Daoy (cell line): Measurements from ENCODE around the gene LIMD2. TPM values are rescaled to one million over a fixed set of nuclear protein-coding genes. Genes with fewer than 3 reads are reported as not detected.

Source experiments
- DNase-seq: peaks from one replicate; pipeline ENCODE4 v3.0.0-alpha.2; 2015; ENCODE audit warnings: low read depth
- total RNA-seq: library from RNA; depleted of rRNA; stranded (reverse); fragments of >200 nt; shearing (Covaris generic); gene quantifications from 2 replicates; pipeline ENCODE4 v1.2.3, GENCODE V29; 2014; rRNA removed

The LIMD2 gene
- total RNA-seq, 1 experiment from 2014 or later = 32.3 TPM

GRCh38 chr17:63681530-63681929 is 18.4 kb downstream of the LIMD2 start:
- DNase-seq = no peak

GRCh38 chr17:63680700-63681099 is 19.2 kb downstream of the LIMD2 start:
- no peak for DNase-seq

GRCh38 chr17:63679214-63679613 is 20.7 kb downstream of the LIMD2 start:
- no peak for DNase-seq

GRCh38 chr17:63676584-63676983 is 23.3 kb downstream of the LIMD2 start:
- DNase-seq = no peak

- peak; percentile 93 for DNase-seq
Measured at GRCh38 chr17:63675607-63676546, 24.0 kb downstream of the LIMD2 start.

GRCh38 chr17:63675231-63675606 is 24.7 kb downstream of the LIMD2 start:
- peak; percentile 33 for DNase-seq

GRCh38 chr17:63672856-63673255 is 27.1 kb downstream of the LIMD2 start:
- DNase-seq = no peak

- no peak for DNase-seq
Measured at GRCh38 chr17:63665527-63666214, 34.3 kb downstream of the LIMD2 start.

- no peak for DNase-seq
Measured at GRCh38 chr17:63659850-63660249, 40.1 kb downstream of the LIMD2 start.

GRCh38 chr17:63658366-63658765 is 41.6 kb downstream of the LIMD2 start:
- no peak for DNase-seq

- no peak for DNase-seq
Measured at GRCh38 chr17:63657786-63658185, 42.1 kb downstream of the LIMD2 start.

GRCh38 chr17:63653050-63653449 is 46.9 kb downstream of the LIMD2 start:
- DNase-seq = no peak

- DNase-seq = no peak
Measured at GRCh38 chr17:63652106-63652505, 47.8 kb downstream of the LIMD2 start.

- DNase-seq = no peak
Measured at GRCh38 chr17:63649813-63650212, 50.1 kb downstream of the LIMD2 start.

GRCh38 chr17:63647936-63648335 is 52.0 kb downstream of the LIMD2 start:
- no peak for DNase-seq

GRCh38 chr17:63647065-63647725 is 52.7 kb downstream of the LIMD2 start:
- DNase-seq = peak; percentile 43

- no peak for DNase-seq
Measured at GRCh38 chr17:63646488-63646806, 53.5 kb downstream of the LIMD2 start.

Other genes with a start within 250 kb of the LIMD2 start
- gene ACE, start 223.1 kb downstream of the LIMD2 start, total RNA-seq = 0.29 TPM in 1 of 2 replicates, not detected in the other
- not detected in 2 replicates for gene KCNH6, start 176.8 kb downstream of the LIMD2 start, total RNA-seq
- gene DCAF7, start 149.6 kb downstream of the LIMD2 start, total RNA-seq = 29.9 and 36.7 TPM in 2 replicates
- 22.9 and 23.8 TPM in 2 replicates for gene TACO1, start 99.2 kb downstream of the LIMD2 start, total RNA-seq
- 16.8 and 19.7 TPM in 2 replicates for gene MAP3K3, start 77.7 kb downstream of the LIMD2 start, total RNA-seq
- gene STRADA, start 41.7 kb upstream of the LIMD2 start, total RNA-seq = 10.9 and 18.7 TPM in 2 replicates
- 94.1 and 117 TPM in 2 replicates for gene CCDC47, start 73.5 kb upstream of the LIMD2 start, total RNA-seq
- gene DDX42, start 74.0 kb upstream of the LIMD2 start, total RNA-seq = 43.3 and 48.5 TPM in 2 replicates
- 75.3 and 98.5 TPM in 2 replicates for gene PSMC5, start 127.3 kb upstream of the LIMD2 start, total RNA-seq
- gene FTSJ3, start 127.5 kb upstream of the LIMD2 start, total RNA-seq = 91.3 and 116 TPM in 2 replicates
- 69.4 and 73.5 TPM in 2 replicates for gene SMARCD2, start 142.6 kb upstream of the LIMD2 start, total RNA-seq
- not detected in 2 replicates for gene CSH2, start 173.6 kb upstream of the LIMD2 start, total RNA-seq
- gene GH2, start 181.8 kb upstream of the LIMD2 start, total RNA-seq = not detected in 2 replicates
- not detected in 2 replicates for gene CSH1, start 196.4 kb upstream of the LIMD2 start, total RNA-seq
- not detected in 2 replicates for gene CSHL1, start 211.1 kb upstream of the LIMD2 start, total RNA-seq
- gene GH1, start 218.7 kb upstream of the LIMD2 start, total RNA-seq = not detected in 2 replicates
- gene CD79B, start 232.2 kb upstream of the LIMD2 start, total RNA-seq = 2.6 TPM in 1 of 2 replicates, not detected in the other